Measurements from ENCODE around the gene NFIX. TPM values are rescaled to one million over a fixed set of nuclear protein-coding genes. Genes with fewer than 3 reads are reported as not detected.

NFIX gene
- total and polyA plus RNA-seq, 9 of the 15 experiments (the other 6 are each of a cell fraction or from before 2014, with no cell fraction given), result 0.28 to 26.8 (median 5.4) TPM

- TF ChIP-seq ARID4B (CRISPR knock-in tag; IDR thresholded peaks at IDR 0.05), result peak; percentile 90
- no peak for TF ChIP-seq TSHZ1 (CRISPR knock-in tag; IDR thresholded peaks at IDR 0.05)
- no peak for TF ChIP-seq BRF1 (IDR thresholded peaks at IDR 0.05; ENCODE audit: borderline replicate concordance, extremely low read depth, insufficient read length)
- no peak for TF ChIP-seq U2AF1 (optimal IDR thresholded peaks at IDR 0.05; ENCODE audit: low read depth, low read length)
- TF ChIP-seq ZNF121 (CRISPR knock-in tag; conservative IDR thresholded peaks at IDR 0.05), result no peak
- 0 out of 2 replicates have a peak, but pooled peaks have one; percentile 3 for TF ChIP-seq NFIC (IDR thresholded peaks at IDR 0.05)
- peak; percentile 51; the same call in 1 of the 2 replicates for TF ChIP-seq AFF4 (CRISPR knock-in tag; IDR thresholded peaks at IDR 0.05)
- 0 out of 2 replicates have a peak, but pooled peaks have one; percentile 37 for TF ChIP-seq FOXJ2 (tag; IDR thresholded peaks at IDR 0.05)
- TF ChIP-seq MBD1 (CRISPR knock-in tag; IDR thresholded peaks at IDR 0.05), result no peak
- TF ChIP-seq THAP7 (CRISPR knock-in tag; IDR thresholded peaks at IDR 0.05), result 0 out of 2 replicates have a peak, but pooled peaks have one; percentile 68
- TF ChIP-seq NR1H2 (CRISPR knock-in tag; IDR thresholded peaks at IDR 0.05), result no peak
- TF ChIP-seq ZKSCAN3 (CRISPR knock-in tag; IDR thresholded peaks at IDR 0.05), result no peak
- TF ChIP-seq ZNF143 (CRISPR knock-in tag; IDR thresholded peaks at IDR 0.05), result no peak
Measured at GRCh38 chr19:12945479-12946091, 49.7 kb upstream of the NFIX start, which contains the start of gene RAD23A (continued).
